Neural progenitor cell (in vitro differentiated cells): ENCODE results near the gene TBXA2R. TPM values are rescaled to one million over a fixed set of nuclear protein-coding genes. Genes with fewer than 3 reads are reported as not detected.

Experiments
- DNase-seq: peaks from one replicate; pipeline ENCODE4 v3.0.0-alpha.2; 2016; ENCODE audit warnings: low spot score
- H2AFZ ChIP-seq: fragments of 200-600 bp; sonication (generic); replicated peaks from 2 replicates; pipeline ENCODE4 v1.6.1; 2016; ENCODE audit warnings: antibody characterized with exemption
- H3F3A ChIP-seq: fragments of 200-600 bp; sonication (generic); 2 replicates; pipeline ENCODE4 v1.6.1; 2016; ENCODE audit warnings: antibody characterized with exemption, low read depth
- H3K27ac ChIP-seq: fragments of 200-600 bp; sonication (generic); 2 replicates; pipeline ENCODE4 v1.5.1; 2016; ENCODE audit warnings: mild to moderate bottlenecking
- H3K27me3 ChIP-seq: fragments of 200-600 bp; sonication (generic); 2 replicates; pipeline ENCODE4 v1.6.1; 2016; ENCODE audit warnings: mild to moderate bottlenecking, moderate library complexity
- H3K36me3 ChIP-seq: fragments of 200-600 bp; sonication (generic); 2 replicates; pipeline ENCODE4 v1.5.1; 2016
- H3K4me1 ChIP-seq: fragments of 200-600 bp; sonication (generic); 2 replicates; pipeline ENCODE4 v1.6.1; 2016; ENCODE audit warnings: mixed run types
- H3K4me2 ChIP-seq: fragments of 200-600 bp; sonication (generic); 2 replicates; pipeline ENCODE4 v1.6.1; 2016
- H3K4me3 ChIP-seq: fragments of 200-600 bp; sonication (generic); 2 replicates; pipeline ENCODE4 v1.5.1; 2016
- H3K79me2 ChIP-seq: fragments of 200-600 bp; sonication (generic); 2 replicates; pipeline ENCODE4 v1.6.1; 2016; ENCODE audit warnings: low read depth
- H3K9ac ChIP-seq: fragments of 200-600 bp; sonication (generic); 2 replicates; pipeline ENCODE4 v1.6.1; 2016
- H3K9me3 ChIP-seq: fragments of 200-600 bp; sonication (generic); 2 replicates; pipeline ENCODE4 v1.5.1; 2016; ENCODE audit warnings: low read depth
- H4K20me1 ChIP-seq: fragments of 200-600 bp; sonication (generic); 2 replicates; pipeline ENCODE4 v1.6.1; 2016; ENCODE audit warnings: low read depth
- H3K27ac Mint-ChIP-seq: 3 replicates; pipeline ENCODE4 v1.8.0; 2021; ENCODE audit warnings: mixed read lengths
- H3K27me3 Mint-ChIP-seq: 2 replicates; pipeline ENCODE4 v1.8.0; 2022; ENCODE audit warnings: low read depth, mild to moderate bottlenecking, inconsistent platforms, moderate library complexity, mixed read lengths; ENCODE audit not compliant: insufficient read depth
- H3K36me3 Mint-ChIP-seq: 3 replicates; pipeline ENCODE4 v1.8.0; 2021; ENCODE audit warnings: mixed read lengths
- H3K4me1 Mint-ChIP-seq: 3 replicates; pipeline ENCODE4 v1.8.0; 2021; ENCODE audit warnings: mixed read lengths
- H3K4me3 Mint-ChIP-seq: 3 replicates; pipeline ENCODE4 v1.8.0; 2021; ENCODE audit warnings: mild to moderate bottlenecking, moderate library complexity, mixed read lengths
- H3K9me3 Mint-ChIP-seq: 3 replicates; pipeline ENCODE4 v1.8.0; 2020; ENCODE audit warnings: mixed read lengths
- EZH2 ChIP-seq: fragments of 200-600 bp; sonication (generic); IDR thresholded peaks from 2 replicates; pipeline ENCODE4 v1.6.1; 2017; ENCODE audit warnings: antibody characterized with exemption, mild to moderate bottlenecking, moderate library complexity
- EZH2phosphoT487 ChIP-seq: fragments of 200-600 bp; sonication (generic); IDR thresholded peaks from 2 replicates; pipeline ENCODE4 v1.6.1; 2017; ENCODE audit warnings: antibody characterized with exemption
- total RNA-seq: library from RNA; depleted of rRNA; stranded (reverse); fragments of >200 nt; gene quantifications from 2 replicates; pipeline ENCODE4 v1.2.3, GENCODE V29; 2015; ENCODE audit warnings: low replicate concordance
- TF ChIP-seq, protein P1 (sequence below): fragments of 200-600 bp; sonication (generic); IDR thresholded peaks from 2 replicates; pipeline ENCODE4 v1.5.1; 2017; ENCODE audit warnings: antibody characterized with exemption, mild to moderate bottlenecking

Gene TBXA2R
- total RNA-seq, 1 donor from 2014 or later = not detected

- H4K20me1 ChIP-seq = peaks cover 7% of the 10 kb centered on the region
- DNase-seq = no peak
- no peak overlapping the region for H3K27ac ChIP-seq
- Mint-ChIP-seq H3K4me1 (no peaks in the 10 kb centered on the region), H3K36me3 (no peaks in the 10 kb centered on the region), H3K27me3 (no peaks in the 10 kb centered on the region), H3K4me3 (no peak overlapping the region), H3K27ac (no peak overlapping the region), H3K9me3 (no peaks in the 10 kb centered on the region)
- H3K9ac ChIP-seq = no peak overlapping the region
- no peaks in the 10 kb centered on the region for H3K4me1 ChIP-seq
- H3K9me3 ChIP-seq = no peaks in the 10 kb centered on the region
- no peaks in the 10 kb centered on the region for H3K27me3 ChIP-seq
- H3K4me3 ChIP-seq = no peak overlapping the region
- TF ChIP-seq, protein P1, sequence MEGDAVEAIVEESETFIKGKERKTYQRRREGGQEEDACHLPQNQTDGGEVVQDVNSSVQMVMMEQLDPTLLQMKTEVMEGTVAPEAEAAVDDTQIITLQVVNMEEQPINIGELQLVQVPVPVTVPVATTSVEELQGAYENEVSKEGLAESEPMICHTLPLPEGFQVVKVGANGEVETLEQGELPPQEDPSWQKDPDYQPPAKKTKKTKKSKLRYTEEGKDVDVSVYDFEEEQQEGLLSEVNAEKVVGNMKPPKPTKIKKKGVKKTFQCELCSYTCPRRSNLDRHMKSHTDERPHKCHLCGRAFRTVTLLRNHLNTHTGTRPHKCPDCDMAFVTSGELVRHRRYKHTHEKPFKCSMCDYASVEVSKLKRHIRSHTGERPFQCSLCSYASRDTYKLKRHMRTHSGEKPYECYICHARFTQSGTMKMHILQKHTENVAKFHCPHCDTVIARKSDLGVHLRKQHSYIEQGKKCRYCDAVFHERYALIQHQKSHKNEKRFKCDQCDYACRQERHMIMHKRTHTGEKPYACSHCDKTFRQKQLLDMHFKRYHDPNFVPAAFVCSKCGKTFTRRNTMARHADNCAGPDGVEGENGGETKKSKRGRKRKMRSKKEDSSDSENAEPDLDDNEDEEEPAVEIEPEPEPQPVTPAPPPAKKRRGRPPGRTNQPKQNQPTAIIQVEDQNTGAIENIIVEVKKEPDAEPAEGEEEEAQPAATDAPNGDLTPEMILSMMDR = no peak
- no peak for TF ChIP-seq EZH2
- TF ChIP-seq EZH2phosphoT487 = no peak
- no peak overlapping the region for H2AFZ ChIP-seq
- no peak overlapping the region for H3K4me2 ChIP-seq
- H3F3A ChIP-seq = peaks cover 3% of the 10 kb centered on the region
- no peaks in the 10 kb centered on the region for H3K79me2 ChIP-seq
- no peaks in the 10 kb centered on the region for H3K36me3 ChIP-seq
Measured at GRCh38 chr19:3614858-3615505, 8.3 kb upstream of the TBXA2R start.

- H3K27me3 Mint-ChIP-seq = no peaks in the 10 kb centered on the region
- TF ChIP-seq EZH2 = no peak
- TF ChIP-seq, protein P1 = no peak
- TF ChIP-seq EZH2phosphoT487 = no peak
- H3K27me3 ChIP-seq = no peaks in the 10 kb centered on the region
- no peaks in the 10 kb centered on the region for H3K4me1 ChIP-seq
- H4K20me1 ChIP-seq = peaks cover 7% of the 10 kb centered on the region
- H3K27ac ChIP-seq = no peak overlapping the region
- no peaks in the 10 kb centered on the region for H3K36me3 ChIP-seq
- no peaks in the 10 kb centered on the region for H3K36me3 Mint-ChIP-seq
- H3F3A ChIP-seq = peaks cover under 1% of the 10 kb centered on the region
- no peaks in the 10 kb centered on the region for H3K9me3 ChIP-seq
- no peaks in the 10 kb centered on the region for H3K9me3 Mint-ChIP-seq
- no peak overlapping the region for H3K9ac ChIP-seq
- DNase-seq = no peak
- no peak overlapping the region for H3K4me3 ChIP-seq
- H3K4me2 ChIP-seq = no peak overlapping the region
- no peaks in the 10 kb centered on the region for H3K4me1 Mint-ChIP-seq
- no peak overlapping the region for H3K27ac Mint-ChIP-seq
- no peak overlapping the region for H2AFZ ChIP-seq
- no peak overlapping the region for H3K4me3 Mint-ChIP-seq
- H3K79me2 ChIP-seq = no peaks in the 10 kb centered on the region
Measured at GRCh38 chr19:3613818-3614661, 7.4 kb upstream of the TBXA2R start.

DNA sequence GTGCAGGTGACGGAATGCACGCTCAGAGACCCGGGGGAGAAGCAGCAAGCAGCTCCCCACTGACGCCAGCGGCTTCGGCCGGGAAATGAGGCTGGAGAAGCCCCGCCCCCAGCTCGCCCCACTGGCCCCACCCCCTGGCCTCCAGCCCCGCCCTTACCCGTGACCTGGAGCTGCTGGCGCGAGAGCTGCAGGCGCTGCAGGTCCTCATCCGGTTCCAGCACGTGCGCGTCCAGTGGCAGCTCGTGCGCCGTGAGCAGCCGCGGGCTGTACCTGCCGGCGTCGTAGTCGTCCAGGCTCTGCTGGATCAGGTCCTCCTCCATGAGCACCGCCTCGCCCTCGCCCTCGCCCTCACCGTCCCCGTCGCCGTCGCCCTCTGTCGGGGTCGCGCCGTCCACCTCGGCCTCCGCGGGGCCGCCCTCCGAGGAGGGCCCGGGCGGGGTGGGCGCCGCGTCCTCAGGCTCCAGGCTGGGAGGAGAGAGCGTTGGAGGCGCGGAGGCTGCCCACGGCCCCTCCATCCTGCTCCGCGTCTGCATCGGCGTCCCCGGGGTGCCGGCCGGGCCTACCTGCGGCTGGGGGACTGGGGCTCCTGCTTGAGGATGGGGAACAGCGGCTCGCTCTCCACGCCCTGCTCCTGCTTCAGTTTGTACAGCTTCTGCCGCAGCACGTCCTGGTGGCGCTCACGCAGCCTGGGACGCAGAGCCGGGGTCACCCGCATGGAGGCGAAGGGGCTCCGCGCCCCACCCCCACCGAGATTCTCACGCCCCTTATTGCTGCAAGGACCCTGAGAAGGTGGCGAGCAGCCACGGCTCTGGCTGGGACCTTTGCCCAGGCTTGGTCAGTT lies 6.4 kb upstream of the TBXA2R start:
- Histone ChIP-seq H3F3A (peaks cover 4% of the 10 kb centered on the region), H3K9ac (no peak overlapping the region), H3K27ac (no peak overlapping the region), H4K20me1 (peaks cover 4% of the 10 kb centered on the region), H2AFZ (no peak overlapping the region), H3K4me1 (no peaks in the 10 kb centered on the region), H3K9me3 (no peaks in the 10 kb centered on the region), H3K79me2 (no peaks in the 10 kb centered on the region), H3K36me3 (no peaks in the 10 kb centered on the region), H3K27me3 (no peaks in the 10 kb centered on the region), H3K4me3 (no peak overlapping the region), H3K4me2 (no peak overlapping the region)
- peak; percentile 42 for DNase-seq
- Mint-ChIP-seq H3K36me3 (no peaks in the 10 kb centered on the region), H3K4me3 (no peak overlapping the region), H3K27me3 (peaks cover 1% of the 10 kb centered on the region), H3K9me3 (no peaks in the 10 kb centered on the region), H3K27ac (no peak overlapping the region), H3K4me1 (peaks cover 3% of the 10 kb centered on the region)
- TF ChIP-seq EZH2phosphoT487 = no peak
- TF ChIP-seq, protein P1 = no peak
